Activated CD8-positive, alpha-beta T cell treated with anti-CD3 and anti-CD28 coated beads, Interleukin-2, amount 10 ng/mL, durations not matched to agents 7 days and 5 days (primary cell): Measurements from ENCODE around the gene CALCA. TPM values are rescaled to one million over a fixed set of nuclear protein-coding genes. Genes with fewer than 3 reads are reported as not detected.

ENCODE experiments used
- ATAC-seq: fragments of 150-1000 bp; cut with Tn5 transposase; one replicate; pipeline ENCODE4 v1.10.0; 2021; ENCODE audit warnings: moderate library complexity
- CTCF ChIA-PET: fragments of 350-600 bp; sonication (Branson Sonifier 250); formaldehyde crosslinking; loops from one replicate; lab custom pipeline; 2021; ENCODE audit warnings: antibody characterized with exemption; lab: Charles Lee
- POLR2A ChIA-PET: fragments of 350-600 bp; sonication (Branson Sonifier 250); formaldehyde crosslinking; loops from one replicate; lab custom pipeline; 2021; ENCODE audit warnings: antibody characterized with exemption; lab: Charles Lee
- DNase-seq: peaks from one replicate; pipeline ENCODE4 v3.0.0-alpha.2; 2020
- H3K27ac Mint-ChIP-seq: one replicate; pipeline ENCODE4 v1.8.0; 2021; ENCODE audit warnings: mild to moderate bottlenecking, mixed read lengths
- H3K27me3 Mint-ChIP-seq: one replicate; pipeline ENCODE4 v1.8.0; 2021; ENCODE audit warnings: low read depth, mixed read lengths
- H3K36me3 Mint-ChIP-seq: one replicate; pipeline ENCODE4 v1.8.0; 2021; ENCODE audit warnings: low read depth, mixed read lengths
- H3K4me1 Mint-ChIP-seq: one replicate; pipeline ENCODE4 v1.8.0; 2021; ENCODE audit warnings: low read depth, mixed read lengths
- H3K4me3 Mint-ChIP-seq: one replicate; pipeline ENCODE4 v1.8.0; 2021; ENCODE audit warnings: mild to moderate bottlenecking, mixed read lengths
- H3K9me3 Mint-ChIP-seq: one replicate; pipeline ENCODE4 v1.8.0; 2022; ENCODE audit warnings: mixed read lengths; ENCODE audit not compliant: insufficient read depth
- total RNA-seq, 2 experiments: library from RNA; stranded (reverse); gene quantifications; one replicate each; pipeline ENCODE4 v1.2.3, GENCODE V29; 2021

CALCA gene
- total RNA-seq, 2 experiments from 2014 or later: not detected

DNA sequence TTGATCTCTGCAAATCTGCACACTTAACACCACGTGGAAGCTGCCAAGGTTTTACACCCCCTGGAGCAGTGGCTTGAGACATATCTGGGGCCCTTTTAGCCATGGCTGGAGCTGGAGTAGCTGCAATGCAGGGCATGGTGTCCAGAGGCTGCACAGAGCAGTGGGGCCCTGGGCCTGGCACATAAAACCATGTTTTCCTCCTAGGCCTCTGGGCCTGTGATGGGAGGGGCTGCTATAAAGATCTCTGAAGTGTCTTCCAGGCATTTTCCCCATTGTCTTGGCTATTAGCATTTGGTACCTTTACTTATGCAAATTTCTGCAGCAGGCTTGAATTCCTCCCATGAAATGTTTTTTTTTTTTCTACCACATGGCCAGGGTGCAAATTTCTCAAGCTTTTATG is 33.2 kb downstream of the CALCA start:
- no peaks in the 10 kb centered on the region for H3K4me1 Mint-ChIP-seq
- DNase-seq: no peak
- CTCF ChIA-PET: interaction anchor here (0.7 kb wide), 1 partner anchor 67 kb away, joined by 4 read pairs; no protein-coding TSS in a partner anchor
- no peaks in the 10 kb centered on the region for H3K36me3 Mint-ChIP-seq
- H3K27me3 Mint-ChIP-seq: peaks cover 2% of the 10 kb centered on the region
- H3K27ac Mint-ChIP-seq: no peak overlapping the region
- no peak overlapping the region for H3K4me3 Mint-ChIP-seq
- POLR2A ChIA-PET: no interaction called here
- no peak for ATAC-seq
- no peaks in the 10 kb centered on the region for H3K9me3 Mint-ChIP-seq

DNA sequence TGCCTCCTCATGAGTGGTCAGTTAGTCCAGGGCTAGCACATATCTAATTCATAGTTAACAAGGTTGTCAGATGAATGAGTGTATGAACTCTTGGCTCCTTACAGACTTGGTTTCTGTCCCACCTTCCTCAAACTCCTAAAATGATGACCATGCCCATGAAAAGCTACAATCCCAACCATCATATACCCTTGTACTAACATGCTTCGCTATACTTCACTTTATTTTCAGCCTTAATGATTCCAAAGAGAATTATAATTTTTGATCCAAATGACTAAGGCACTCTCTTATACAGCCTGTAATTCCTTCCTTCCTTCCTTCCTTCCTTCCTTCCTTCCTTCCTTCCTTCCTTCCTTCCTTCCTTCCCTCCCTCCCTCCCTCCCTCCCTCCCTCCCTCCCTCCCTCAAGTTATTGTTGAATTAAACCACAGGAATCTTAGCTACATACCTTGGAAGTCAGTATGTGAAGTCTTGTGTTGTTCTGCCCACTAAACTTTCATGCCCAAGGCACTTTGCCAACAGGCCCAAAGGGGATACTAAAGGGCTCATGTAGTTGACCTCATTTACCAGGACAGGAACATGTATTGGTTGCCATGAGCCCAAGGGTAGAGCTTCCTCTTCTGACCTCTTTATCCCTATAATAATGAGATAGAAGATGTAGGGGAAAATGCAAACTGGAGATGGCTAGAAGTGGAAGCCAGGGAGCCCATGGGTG is 37.4 kb downstream of the CALCA start:
- Mint-ChIP-seq H3K9me3 (no peaks in the 10 kb centered on the region), H3K4me1 (no peaks in the 10 kb centered on the region), H3K27me3 (no peaks in the 10 kb centered on the region), H3K27ac (no peak overlapping the region), H3K4me3 (no peak overlapping the region), H3K36me3 (no peaks in the 10 kb centered on the region)
- CTCF ChIA-PET: no interaction called here
- no peak for DNase-seq
- POLR2A ChIA-PET: no interaction called here
- ATAC-seq: no peak

DNA sequence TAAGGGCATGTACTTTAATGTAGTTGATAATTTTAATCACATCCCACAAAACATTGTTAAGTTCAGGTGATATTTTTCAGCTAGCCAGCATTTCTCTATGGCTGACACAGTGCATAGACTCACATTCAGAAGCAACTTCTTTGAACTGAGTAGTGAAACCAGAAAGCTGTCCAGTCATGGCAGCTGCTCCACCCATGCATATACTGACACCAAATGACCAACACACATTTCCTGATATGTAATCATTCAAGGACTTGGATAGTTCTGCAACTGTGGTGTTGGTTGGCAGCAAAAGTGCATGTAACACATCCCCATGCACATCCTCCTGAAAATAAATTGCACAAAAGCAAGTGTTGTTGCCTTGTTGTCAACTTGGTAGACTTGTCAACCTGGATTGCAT is 39.7 kb downstream of the CALCA start:
- DNase-seq (no peak), ATAC-seq (no peak)
- Mint-ChIP-seq H3K27ac (no peak overlapping the region), H3K27me3 (no peaks in the 10 kb centered on the region), H3K9me3 (no peaks in the 10 kb centered on the region), H3K36me3 (peaks cover 11% of the 10 kb centered on the region), H3K4me1 (no peaks in the 10 kb centered on the region), H3K4me3 (no peak overlapping the region)
- ChIA-PET POLR2A (no interaction called here), CTCF (no interaction called here)

DNA sequence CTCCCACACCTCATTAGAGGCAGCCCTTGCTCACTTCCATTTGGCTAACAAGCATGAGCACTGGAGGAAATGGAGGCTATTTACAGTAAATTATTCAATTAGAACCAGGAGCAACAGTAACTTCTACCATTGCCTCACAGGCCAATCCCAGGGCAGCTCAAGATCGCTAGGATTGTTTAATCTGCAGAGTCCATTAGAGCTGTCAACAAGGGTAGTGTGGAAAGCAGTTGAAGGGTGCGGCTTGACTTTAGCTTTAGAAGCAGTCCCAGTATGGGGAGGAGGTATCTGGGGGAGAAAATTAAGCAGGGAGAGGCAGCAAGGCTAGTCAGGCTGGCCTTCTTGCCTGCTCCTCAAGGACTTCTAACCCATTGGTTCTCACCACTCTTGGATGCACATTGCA is 41.8 kb downstream of the CALCA start:
- no peaks in the 10 kb centered on the region for H3K9me3 Mint-ChIP-seq
- no peak overlapping the region for H3K27ac Mint-ChIP-seq
- DNase-seq (no peak), ATAC-seq (no peak)
- ChIA-PET CTCF (no interaction called here), POLR2A (no interaction called here)
- H3K4me3 Mint-ChIP-seq: no peak overlapping the region
- H3K36me3 Mint-ChIP-seq: peaks cover 16% of the 10 kb centered on the region
- no peaks in the 10 kb centered on the region for H3K27me3 Mint-ChIP-seq
- no peaks in the 10 kb centered on the region for H3K4me1 Mint-ChIP-seq

GRCh38 chr11:14927146-14927545 is 45.0 kb downstream of the CALCA start:
- POLR2A ChIA-PET: no interaction called here
- CTCF ChIA-PET: interaction anchor here (1.1 kb wide), 1 partner anchor 19 kb away, joined by 5 read pairs; no protein-coding TSS in a partner anchor
- H3K27me3 Mint-ChIP-seq: no peaks in the 10 kb centered on the region

DNA sequence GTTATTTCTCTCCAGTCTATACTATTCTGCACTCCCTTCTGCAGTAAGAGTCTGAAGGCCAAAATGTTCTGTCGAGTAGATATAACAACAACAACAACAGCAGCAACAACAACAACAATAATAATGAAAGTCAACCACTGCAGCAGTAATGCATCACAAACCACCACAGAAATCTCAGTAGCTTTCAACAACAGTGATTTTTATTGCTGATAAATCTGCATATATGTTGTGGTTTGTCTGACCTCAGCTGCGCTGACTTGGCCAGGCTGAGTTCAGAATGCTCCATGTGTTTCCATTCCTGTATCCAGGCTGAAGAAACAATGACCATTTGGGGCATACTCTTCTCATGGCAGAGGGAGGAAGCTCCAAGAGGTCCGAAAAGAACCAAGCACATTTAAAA is 47.8 kb downstream of the CALCA start:
- POLR2A ChIA-PET: no interaction called here
- CTCF ChIA-PET: interaction anchor here (8.7 kb wide), 1 partner anchor 17 kb away, joined by 77 read pairs; no protein-coding TSS in a partner anchor
- ATAC-seq: no peak
- Mint-ChIP-seq H3K4me3 (no peak overlapping the region), H3K36me3 (peaks cover 16% of the 10 kb centered on the region), H3K9me3 (no peaks in the 10 kb centered on the region), H3K27ac (no peak overlapping the region), H3K27me3 (no peaks in the 10 kb centered on the region), H3K4me1 (no peaks in the 10 kb centered on the region)
- no peak for DNase-seq

More at GRCh38 chr11:14927146-14927545, 45.0 kb downstream of the CALCA start:
- H3K36me3 Mint-ChIP-seq: peaks cover 16% of the 10 kb centered on the region
- no peaks in the 10 kb centered on the region for H3K4me1 Mint-ChIP-seq
- DNase-seq (no peak), ATAC-seq (no peak)
- H3K9me3 Mint-ChIP-seq: no peaks in the 10 kb centered on the region
- no peak overlapping the region for H3K4me3 Mint-ChIP-seq
- no peak overlapping the region for H3K27ac Mint-ChIP-seq

Other genes with a start within 250 kb of the CALCA start
- gene CYP2R1, start 80.1 kb downstream of the CALCA start, total RNA-seq: 10 to 100 TPM; 14.4 to 18.8 TPM
- gene CALCB, start 101.2 kb upstream of the CALCA start, total RNA-seq: under 1 TPM; 0.79 to 0.91 TPM
- gene INSC, start 142.6 kb upstream of the CALCA start, total RNA-seq: under 1 TPM; 0.13 to 0.34 TPM